ENCODE data around the gene DEAF1. TPM values are rescaled to one million over a fixed set of nuclear protein-coding genes. Genes with fewer than 3 reads are reported as not detected.
A peak's percentile ranks its signal among the peaks of the same experiment; 100 is the strongest.

DEAF1 gene
- total RNA-seq, 4 donors from 2014 or later = 37.0 to 60.6 (median 43.7) TPM

- no peak for DNase-seq (ENCODE audit: low spot score in 2 of 2)
- TF ChIP-seq POLR2A (IDR thresholded peaks at IDR 0.05) = no peak
- TF ChIP-seq POLR2AphosphoS5 (IDR thresholded peaks at IDR 0.05) = no peak
- TF ChIP-seq CTCF (IDR thresholded peaks at IDR 0.05) = no peak
- TF ChIP-seq EP300 (IDR thresholded peaks at IDR 0.05) = no peak
- Histone ChIP-seq H3K36me3 (peaks cover 55% of the 10 kb centered on the region), H3K27ac (no peak overlapping the region), H3K27me3 (no peaks in the 10 kb centered on the region), H3K4me1 (peaks cover 23% of the 10 kb centered on the region), H3K4me3 (no peak overlapping the region), H3K9me3 (no peaks in the 10 kb centered on the region)
- 86% methylated on average over 9 of the region's 9 CpGs for WGBS
Observed at GRCh38 chr11:688681-689080, 6.3 kb downstream of the DEAF1 start.

- peaks cover 64% of the 10 kb centered on the region for H3K36me3 ChIP-seq
- no peak for DNase-seq (ENCODE audit: low spot score in 2 of 2)
- H3K4me1 ChIP-seq = peaks cover 14% of the 10 kb centered on the region
- no peak overlapping the region for H3K4me3 ChIP-seq
- no peak overlapping the region for H3K27ac ChIP-seq
- no peaks in the 10 kb centered on the region for H3K27me3 ChIP-seq
- 92% methylated on average over 13 of the region's 13 CpGs for WGBS
- no peaks in the 10 kb centered on the region for H3K9me3 ChIP-seq
- no peak for TF ChIP-seq EP300 (IDR thresholded peaks at IDR 0.05)
- no peak for TF ChIP-seq POLR2A (IDR thresholded peaks at IDR 0.05)
- no peak for TF ChIP-seq CTCF (IDR thresholded peaks at IDR 0.05)
- TF ChIP-seq POLR2AphosphoS5 (IDR thresholded peaks at IDR 0.05) = no peak
Observed at GRCh38 chr11:687751-688150, 7.3 kb downstream of the DEAF1 start.

- no peak overlapping the region for H3K27ac ChIP-seq
- no peak overlapping the region for H3K4me3 ChIP-seq
- peak in 1 of 2 donors; percentile 75 for DNase-seq (ENCODE audit: low spot score in 2 of 2)
- no peaks in the 10 kb centered on the region for H3K27me3 ChIP-seq
- 93% methylated on average over 30 of the region's 30 CpGs for WGBS
- H3K4me1 ChIP-seq = peaks cover 5% of the 10 kb centered on the region
- peaks cover 73% of the 10 kb centered on the region for H3K36me3 ChIP-seq
- no peak for TF ChIP-seq POLR2AphosphoS5 (IDR thresholded peaks at IDR 0.05)
- no peak for TF ChIP-seq EP300 (IDR thresholded peaks at IDR 0.05)
- no peak for TF ChIP-seq POLR2A (IDR thresholded peaks at IDR 0.05)
- no peak for TF ChIP-seq CTCF (IDR thresholded peaks at IDR 0.05)
- H3K9me3 ChIP-seq = no peaks in the 10 kb centered on the region
Observed at GRCh38 chr11:686451-687243, 8.4 kb downstream of the DEAF1 start.

- Histone ChIP-seq H3K4me3 (no peak overlapping the region), H3K27me3 (no peaks in the 10 kb centered on the region), H3K27ac (no peak overlapping the region), H3K9me3 (no peaks in the 10 kb centered on the region), H3K4me1 (no peaks in the 10 kb centered on the region), H3K36me3 (peaks cover 85% of the 10 kb centered on the region)
- DNase-seq (ENCODE audit: low spot score in 2 of 2) = no peak
- TF ChIP-seq CTCF (IDR thresholded peaks at IDR 0.05) (no peak), POLR2A (IDR thresholded peaks at IDR 0.05) (no peak), POLR2AphosphoS5 (IDR thresholded peaks at IDR 0.05) (no peak), EP300 (IDR thresholded peaks at IDR 0.05) (no peak)
- whole genome bisulfite sequencing = 91% methylated on average over 13 of the region's 13 CpGs
Observed at GRCh38 chr11:680970-681369, 14.1 kb downstream of the DEAF1 start.

GRCh38 chr11:680476-680875 lies 14.5 kb downstream of the DEAF1 start:
- 85% methylated on average over 19 of the region's 19 CpGs for WGBS
- no peak overlapping the region for H3K27ac ChIP-seq
- no peaks in the 10 kb centered on the region for H3K9me3 ChIP-seq
- TF ChIP-seq CTCF (IDR thresholded peaks at IDR 0.05) (no peak), EP300 (IDR thresholded peaks at IDR 0.05) (no peak), POLR2AphosphoS5 (IDR thresholded peaks at IDR 0.05) (no peak), POLR2A (IDR thresholded peaks at IDR 0.05) (no peak)
- H3K27me3 ChIP-seq = no peaks in the 10 kb centered on the region
- H3K4me1 ChIP-seq = no peaks in the 10 kb centered on the region
- peaks cover 84% of the 10 kb centered on the region for H3K36me3 ChIP-seq
- H3K4me3 ChIP-seq = no peak overlapping the region
- DNase-seq (ENCODE audit: low spot score in 2 of 2) = no peak

All from suprapubic skin (tissue), 4 donors.